A549 treated with CpdA at 1 μM for 4 hours (cell line): Measurements from ENCODE around the gene WDR1. TPM values are rescaled to one million over a fixed set of nuclear protein-coding genes. Genes with fewer than 3 reads are reported as not detected.

Source experiments
- total RNA-seq: library from RNA; stranded (reverse); fragments of 200-300 nt; extraction: Qiagen RNA extraction; gene quantifications from 5 replicates; pipeline ENCODE4 v1.2.3, GENCODE V29; 2022; ENCODE audit warnings: low read depth

Gene WDR1, protein sequence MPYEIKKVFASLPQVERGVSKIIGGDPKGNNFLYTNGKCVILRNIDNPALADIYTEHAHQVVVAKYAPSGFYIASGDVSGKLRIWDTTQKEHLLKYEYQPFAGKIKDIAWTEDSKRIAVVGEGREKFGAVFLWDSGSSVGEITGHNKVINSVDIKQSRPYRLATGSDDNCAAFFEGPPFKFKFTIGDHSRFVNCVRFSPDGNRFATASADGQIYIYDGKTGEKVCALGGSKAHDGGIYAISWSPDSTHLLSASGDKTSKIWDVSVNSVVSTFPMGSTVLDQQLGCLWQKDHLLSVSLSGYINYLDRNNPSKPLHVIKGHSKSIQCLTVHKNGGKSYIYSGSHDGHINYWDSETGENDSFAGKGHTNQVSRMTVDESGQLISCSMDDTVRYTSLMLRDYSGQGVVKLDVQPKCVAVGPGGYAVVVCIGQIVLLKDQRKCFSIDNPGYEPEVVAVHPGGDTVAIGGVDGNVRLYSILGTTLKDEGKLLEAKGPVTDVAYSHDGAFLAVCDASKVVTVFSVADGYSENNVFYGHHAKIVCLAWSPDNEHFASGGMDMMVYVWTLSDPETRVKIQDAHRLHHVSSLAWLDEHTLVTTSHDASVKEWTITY
- total RNA-seq: 187 to 214 TPM (median 210 TPM) in 5 replicates

GRCh38 chr4:10116569-10117358 is at the start of gene WDR1:
Gene WDR1, minus strand, starts transcription at chr4:10116799. Its CDS starts 133 bp downstream, at chr4:10116666.

Other genes with a start within 250 kb of the WDR1 start
- gene SLC2A9, start 95.3 kb downstream of the WDR1 start, total RNA-seq: 0.24 to 0.48 TPM (median 0.37 TPM) in 4 of 5 replicates, not detected in the other